B cell (primary cell): Measurements from ENCODE around the gene PLK1. TPM values are rescaled to one million over a fixed set of nuclear protein-coding genes. Genes with fewer than 3 reads are reported as not detected.
A peak's percentile ranks its signal among the peaks of the same experiment; 100 is the strongest.
"Not testable (repeated sequence)": the region's sequence is repeated elsewhere in the genome, so short reads cannot be mapped to it uniquely, and the experiment has no call there.

Source experiments
- ATAC-seq: fragments of 200-7000 bp; cut with Tn5 transposase; one replicate; pipeline ENCODE4 v1.10.0; 2021; ENCODE audit warnings: low read depth, mild to moderate bottlenecking, moderate number of reproducible peaks, moderate library complexity
- CTCF ChIA-PET: fragments of 350-600 bp; sonication (Branson Sonifier 250); formaldehyde crosslinking; loops from one replicate; lab custom pipeline; 2021; ENCODE audit warnings: antibody characterized with exemption, inconsistent platforms; lab: Charles Lee
- POLR2A ChIA-PET: fragments of 350-600 bp; sonication (Branson Sonifier 250); formaldehyde crosslinking; loops from one replicate; lab custom pipeline; 2021; ENCODE audit warnings: antibody characterized with exemption; lab: Charles Lee
- DNase-seq: peaks from one replicate; pipeline ENCODE4 v3.0.0; 2013
- H2AFZ ChIP-seq: 2 replicates; pipeline ENCODE4 v1.6.1; 2012; ENCODE audit warnings: mild to moderate bottlenecking, low read depth, low read length; ENCODE audit not compliant: insufficient read depth, poor library complexity, severe bottlenecking
- H3K27ac ChIP-seq, 2 donors: 1 replicate in 1 of 2; 2 replicates in 1 of 2; pipeline ENCODE4 v1.5.1; 2012 to 2013; ENCODE audit warnings: low read length in 2 of 2, mild to moderate bottlenecking in 2 of 2, moderate library complexity in 1 of 2
- H3K27me3 ChIP-seq, 4 experiments: fragments of 200-600 bp in 1 of 4; sonication (generic) in 1 of 4; replicated peaks in 1 of 4; 1 replicate in 2 of 4; 2 replicates in 2 of 4; pipeline versions ENCODE4 v1.6.1 to v1.7.0; 2013 to 2016; ENCODE audit warnings: low read length in 3 of 4, mild to moderate bottlenecking in 2 of 4, mixed read lengths in 1 of 4, moderate library complexity in 1 of 4; ENCODE audit not compliant: insufficient read depth in 4 of 4, control insufficient read depth in 3 of 4; ENCODE audit errors: control extremely low read depth in 1 of 4
- H3K36me3 ChIP-seq, 2 experiments: replicated peaks in 1 of 2; 1 replicate in 1 of 2; 2 replicates in 1 of 2; pipeline versions ENCODE4 v1.6.1 to v1.7.1; 2013; ENCODE audit warnings: low read length in 1 of 2; ENCODE audit not compliant: insufficient read depth in 2 of 2, control insufficient read depth in 1 of 2; ENCODE audit errors: control extremely low read depth in 1 of 2, extremely low read depth in 1 of 2
- H3K4me1 ChIP-seq, 2 donors: fragments of 200-600 bp in 1 of 2; sonication (generic) in 1 of 2; 1 replicate in 1 of 2; 2 replicates in 1 of 2; pipeline versions ENCODE4 v1.5.1 to v1.6.1; 2013 to 2017; ENCODE audit warnings: low read length in 2 of 2; ENCODE audit not compliant: control insufficient read depth in 2 of 2, insufficient read depth in 2 of 2
- H3K4me2 ChIP-seq: replicated peaks from 2 replicates; pipeline ENCODE3; 2012; ENCODE audit warnings: mild to moderate bottlenecking, low read depth, low read length; ENCODE audit not compliant: poor library complexity, severe bottlenecking
- H3K4me3 ChIP-seq, 5 experiments: fragments of 200-600 bp in 1 of 5; sonication (generic) in 1 of 5; 1 replicate in 3 of 5; 2 replicates in 2 of 5; pipeline versions ENCODE4 v1.5.1 to v1.7.0; 2011 to 2016; ENCODE audit warnings: low read length in 4 of 5, mild to moderate bottlenecking in 4 of 5, low read depth in 2 of 5, control low read depth in 1 of 5, moderate library complexity in 1 of 5; ENCODE audit not compliant: insufficient read depth in 1 of 5; ENCODE audit errors: control extremely low read depth in 1 of 5, extremely low read depth in 1 of 5
- H3K79me2 ChIP-seq: fragments of 200-600 bp; sonication (generic); one replicate; pipeline ENCODE4 v1.6.0; 2016; ENCODE audit warnings: low read length; ENCODE audit not compliant: control insufficient read depth, insufficient read depth
- H3K9ac ChIP-seq: fragments of 200-600 bp; sonication (generic); 2 replicates; pipeline ENCODE4 v1.6.1; 2017; ENCODE audit warnings: mild to moderate bottlenecking, low read length, moderate library complexity
- H3K9me3 ChIP-seq, 3 donors: one replicate each; pipeline versions ENCODE4 v1.6.1 to v1.7.1; 2013; ENCODE audit warnings: low read length in 2 of 3; ENCODE audit not compliant: control insufficient read depth in 2 of 3, insufficient read depth in 1 of 3; ENCODE audit errors: control extremely low read depth in 1 of 3
- H4K20me1 ChIP-seq: 2 replicates; pipeline ENCODE4 v1.6.0; 2012; ENCODE audit warnings: mild to moderate bottlenecking, low read length; ENCODE audit not compliant: insufficient read depth, control insufficient read depth, poor library complexity, severe bottlenecking
- H3K27ac Mint-ChIP-seq: one replicate; pipeline ENCODE4 v1.8.0; 2021; ENCODE audit warnings: mixed read lengths
- H3K27me3 Mint-ChIP-seq: one replicate; pipeline ENCODE4 v1.8.0; 2021; ENCODE audit warnings: mixed read lengths
- H3K4me1 Mint-ChIP-seq: one replicate; pipeline ENCODE4 v1.8.0; 2021; ENCODE audit warnings: mixed read lengths
- H3K4me3 Mint-ChIP-seq: one replicate; pipeline ENCODE4 v1.8.0; 2021; ENCODE audit warnings: mixed read lengths
- H3K9me3 Mint-ChIP-seq: one replicate; pipeline ENCODE4 v1.8.0; 2022; ENCODE audit warnings: mixed read lengths; ENCODE audit not compliant: insufficient read depth
- EZH2 ChIP-seq: IDR thresholded peaks from 2 replicates; pipeline ENCODE4 v1.6.1; 2012; ENCODE audit warnings: borderline replicate concordance, low read depth, mild to moderate bottlenecking, moderate library complexity, low read length; ENCODE audit not compliant: insufficient read depth, poor library complexity, severe bottlenecking
- WGBS: methylation state at CpG from one replicate; pipeline ENCODE4 v1.1.5; 2013; ENCODE audit warnings: missing lambda C conversion rate; ENCODE audit not compliant: insufficient coverage; 5-methylcytosine and 5-hydroxymethylcytosine counted together
- intact Hi-C: fragments of 100-400 bp; cut with micrococcal nuclease; formaldehyde crosslinking; loops from one replicate; pipeline ENCODE4 v1.10.0; 2022
- polyA plus RNA-seq: library from polyadenylated mRNA; depleted of rRNA; stranded (reverse); fragments of >200 nt; gene quantifications from 2 replicates; pipeline ENCODE4 v1.2.3, GENCODE V29; 2012
- total RNA-seq, 2 donors: library from RNA; stranded (reverse); fragments of 120-200 nt in 1 of 2; gene quantifications; 1 replicate in 1 of 2; 2 replicates in 1 of 2; pipeline versions ENCODE4 v1.2.3 to v1.2.4, GENCODE V29; 2013 to 2022
- TF ChIP-seq, protein P1 (sequence below): fragments of 200-600 bp; IDR thresholded peaks from one replicate; pipeline ENCODE4 v1.8.0; 2022; ENCODE audit warnings: antibody characterized with exemption, mild to moderate bottlenecking

The PLK1 gene
- total and polyA plus RNA-seq, 2 donors (not counting 1 experiment from before 2014, with no cell fraction given), result 2.7 to 3.5 TPM

DNA sequence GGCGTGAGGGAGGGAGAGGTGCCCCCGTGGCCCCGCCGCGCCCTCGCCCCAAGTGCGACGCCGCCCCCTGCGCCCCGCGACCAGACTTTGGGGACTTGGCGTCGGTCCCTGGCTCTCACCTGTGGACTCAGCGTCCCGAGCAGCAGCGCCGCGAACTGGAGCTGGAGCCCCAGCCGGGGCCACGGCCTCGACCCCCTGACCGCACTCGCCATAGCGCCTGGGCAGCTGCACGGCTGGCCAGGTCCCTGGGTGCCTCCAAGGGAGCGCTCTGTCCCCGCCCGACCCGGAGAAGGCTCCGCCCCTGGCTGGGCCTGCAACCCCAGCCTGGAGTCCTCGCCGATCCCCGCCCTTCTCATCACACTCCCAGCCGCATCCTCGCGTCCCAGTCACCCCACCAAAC, 34.3 kb downstream of the PLK1 start, which contains the start of gene ERN2:
Gene ERN2 (minus strand): TSS at position 247 of the 400 bp plus-strand sequence. CDS start 35 bp downstream, at position 212.
- H3K4me2 ChIP-seq, result no peak within 1 kb of the TSS
- no peaks in the 10 kb centered on the region for H3K4me1 Mint-ChIP-seq

DNA sequence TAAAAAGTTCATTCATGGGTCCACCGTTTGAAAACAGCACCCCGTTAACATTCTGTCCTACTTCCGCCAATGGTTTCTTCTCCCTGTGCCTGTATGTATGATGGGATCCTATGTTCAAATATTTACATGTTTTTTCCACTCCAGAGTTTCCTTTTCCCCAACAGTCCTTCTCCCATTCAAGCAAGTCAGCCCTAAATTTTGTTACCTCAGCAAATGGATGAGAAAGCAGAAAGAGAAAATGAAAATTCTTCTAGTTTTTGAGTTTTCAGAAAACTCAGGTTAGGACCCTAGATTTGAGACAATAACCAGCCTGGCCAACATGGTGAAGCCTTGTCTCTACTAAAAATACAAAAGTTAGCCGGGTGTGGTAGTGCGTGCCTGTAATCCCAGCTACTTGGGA, 37.8 kb downstream of the PLK1 start:
- Histone ChIP-seq H3K27ac (no peak overlapping the region), H2AFZ (no peak overlapping the region), H3K4me2 (no peak overlapping the region), H3K9me3 (peaks cover 0 to 3% (median 0%) of the 10 kb centered on the region in 3 donors), H3K27me3 (peaks cover 0 to 31% (median 11%) of the 10 kb centered on the region in 4 experiments), H3K4me1 (no peaks in the 10 kb centered on the region), H3K4me3 (no peak overlapping the region), H4K20me1 (no peaks in the 10 kb centered on the region), H3K36me3 (no peaks in the 10 kb centered on the region), H3K9ac (no peak overlapping the region), H3K79me2 (no peaks in the 10 kb centered on the region)
- ATAC-seq (no peak), DNase-seq (no peak)
- Mint-ChIP-seq H3K27me3 (peaks cover 51% of the 10 kb centered on the region), H3K27ac (no peak overlapping the region), H3K4me3 (no peak overlapping the region), H3K9me3 (no peaks in the 10 kb centered on the region), H3K4me1 (no peaks in the 10 kb centered on the region)
- TF ChIP-seq, protein P1, sequence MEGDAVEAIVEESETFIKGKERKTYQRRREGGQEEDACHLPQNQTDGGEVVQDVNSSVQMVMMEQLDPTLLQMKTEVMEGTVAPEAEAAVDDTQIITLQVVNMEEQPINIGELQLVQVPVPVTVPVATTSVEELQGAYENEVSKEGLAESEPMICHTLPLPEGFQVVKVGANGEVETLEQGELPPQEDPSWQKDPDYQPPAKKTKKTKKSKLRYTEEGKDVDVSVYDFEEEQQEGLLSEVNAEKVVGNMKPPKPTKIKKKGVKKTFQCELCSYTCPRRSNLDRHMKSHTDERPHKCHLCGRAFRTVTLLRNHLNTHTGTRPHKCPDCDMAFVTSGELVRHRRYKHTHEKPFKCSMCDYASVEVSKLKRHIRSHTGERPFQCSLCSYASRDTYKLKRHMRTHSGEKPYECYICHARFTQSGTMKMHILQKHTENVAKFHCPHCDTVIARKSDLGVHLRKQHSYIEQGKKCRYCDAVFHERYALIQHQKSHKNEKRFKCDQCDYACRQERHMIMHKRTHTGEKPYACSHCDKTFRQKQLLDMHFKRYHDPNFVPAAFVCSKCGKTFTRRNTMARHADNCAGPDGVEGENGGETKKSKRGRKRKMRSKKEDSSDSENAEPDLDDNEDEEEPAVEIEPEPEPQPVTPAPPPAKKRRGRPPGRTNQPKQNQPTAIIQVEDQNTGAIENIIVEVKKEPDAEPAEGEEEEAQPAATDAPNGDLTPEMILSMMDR, result no peak
- TF ChIP-seq EZH2, result no peak
- intact Hi-C loops, result no loop called here
- WGBS, result no CpG with 5 or more reads among the region's 5 CpGs
- ChIA-PET POLR2A (no interaction called here), CTCF (no interaction called here)

More for the DNA sequence above, 34.3 kb downstream of the PLK1 start, which contains the start of gene ERN2:
- no peaks in the 10 kb centered on the region for H3K4me1 ChIP-seq
- POLR2A ChIA-PET, result interaction anchor here (0.5 kb wide), 1 partner anchor 325 kb away, joined by 4 read pairs; no protein-coding TSS in a partner anchor
- peaks cover 0 to 11% (median 9%) of the 10 kb centered on the region in 3 donors for H3K9me3 ChIP-seq
- CTCF ChIA-PET, result no interaction called here
- WGBS, result 13% methylated on average over 37 of the region's 37 CpGs
- H4K20me1 ChIP-seq, result no peaks in the 10 kb centered on the region
- DNase-seq (no peak), ATAC-seq (no peak)
- Mint-ChIP-seq H3K4me3 (no peak within 1 kb of the TSS), H3K27me3 (peaks cover 57% of the 10 kb centered on the region), H3K9me3 (peaks cover 7% of the 10 kb centered on the region), H3K27ac (no peak within 1 kb of the TSS)
- H3K27ac ChIP-seq, result no peak within 1 kb of the TSS
- no peaks in the 10 kb centered on the region for H3K79me2 ChIP-seq
- H3K36me3 ChIP-seq, result no peaks in the 10 kb centered on the region
- no peak within 1 kb of the TSS for H3K4me3 ChIP-seq
- H2AFZ ChIP-seq, result peak within 1 kb of the TSS; percentile 10
- H3K27me3 ChIP-seq, result peaks cover 0 to 37% (median 14%) of the 10 kb centered on the region in 4 experiments
- TF ChIP-seq, protein P1, result no peak
- no peak for TF ChIP-seq EZH2
- H3K9ac ChIP-seq, result no peak within 1 kb of the TSS
- intact Hi-C loops, result no loop called here

DNA sequence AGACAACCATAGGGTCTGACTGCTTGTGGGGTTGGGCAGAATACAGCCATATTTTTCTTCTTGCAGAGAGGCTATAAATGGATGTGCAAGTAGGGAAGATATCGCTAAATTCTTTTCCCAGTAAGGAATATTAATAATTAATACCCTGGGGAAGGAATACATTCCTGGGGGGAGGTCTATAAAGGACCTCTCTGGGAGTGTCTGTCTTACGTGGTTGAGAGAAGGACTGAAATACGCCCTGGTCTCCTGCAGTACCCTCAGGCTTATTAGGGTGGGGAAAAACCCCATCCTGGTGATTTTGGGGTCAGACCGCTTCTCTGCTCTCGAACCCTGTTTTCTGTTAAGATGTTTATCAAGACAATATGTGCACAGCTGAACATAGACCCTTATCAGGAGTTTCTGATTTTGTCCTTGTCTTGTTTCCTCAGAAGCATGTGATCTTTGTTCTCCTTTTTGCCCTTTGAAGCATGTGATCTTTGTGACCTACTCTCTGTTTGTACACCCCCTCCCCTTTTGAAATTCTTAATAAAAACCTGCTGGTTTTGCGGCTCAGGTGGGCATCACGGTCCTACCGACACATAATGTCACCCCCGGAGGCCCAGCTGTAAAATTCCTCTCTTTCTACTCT, 44.0 kb downstream of the PLK1 start:
- H3K4me3 ChIP-seq, H3K27me3 ChIP-seq, POLR2A ChIA-PET, DNase-seq, H3K36me3 ChIP-seq, H3K27ac Mint-ChIP-seq, H4K20me1 ChIP-seq, intact Hi-C loops, H3K4me1 Mint-ChIP-seq, H3K4me3 Mint-ChIP-seq, H3K9me3 Mint-ChIP-seq, H3K27ac ChIP-seq, H3K4me2 ChIP-seq, H3K79me2 ChIP-seq, H3K9ac ChIP-seq, H3K4me1 ChIP-seq, H2AFZ ChIP-seq, ATAC-seq: not testable (repeated sequence)
- CTCF ChIA-PET, result interaction anchor here (0.6 kb wide), 1 partner anchor 780 kb away, joined by 4 read pairs; no protein-coding TSS in a partner anchor
- peaks cover 0 to 15% (median 4%) of the 10 kb centered on the region in 3 donors for H3K9me3 ChIP-seq
- peaks cover 31% of the 10 kb centered on the region for H3K27me3 Mint-ChIP-seq
- 95% methylated on average over 6 of the region's 9 CpGs for whole genome bisulfite sequencing
